Activated CD4-positive, alpha-beta T cell treated with anti-CD3 and anti-CD28 coated beads, Interleukin-10, Interleukin-2, amounts not matched to agents 100 ng/mL and 50 ng/mL, durations not matched to agents 16 hours and 8 hours (primary cell): ENCODE data around the gene ZNF594.
"Not testable (repeated sequence)": the region's sequence is repeated elsewhere in the genome, so short reads cannot be mapped to it uniquely, and the experiment has no call there.

ENCODE experiments used
- DNase-seq: peaks from one replicate; pipeline ENCODE4 v3.0.0-alpha.2; 2020

Gene ZNF594

DNA sequence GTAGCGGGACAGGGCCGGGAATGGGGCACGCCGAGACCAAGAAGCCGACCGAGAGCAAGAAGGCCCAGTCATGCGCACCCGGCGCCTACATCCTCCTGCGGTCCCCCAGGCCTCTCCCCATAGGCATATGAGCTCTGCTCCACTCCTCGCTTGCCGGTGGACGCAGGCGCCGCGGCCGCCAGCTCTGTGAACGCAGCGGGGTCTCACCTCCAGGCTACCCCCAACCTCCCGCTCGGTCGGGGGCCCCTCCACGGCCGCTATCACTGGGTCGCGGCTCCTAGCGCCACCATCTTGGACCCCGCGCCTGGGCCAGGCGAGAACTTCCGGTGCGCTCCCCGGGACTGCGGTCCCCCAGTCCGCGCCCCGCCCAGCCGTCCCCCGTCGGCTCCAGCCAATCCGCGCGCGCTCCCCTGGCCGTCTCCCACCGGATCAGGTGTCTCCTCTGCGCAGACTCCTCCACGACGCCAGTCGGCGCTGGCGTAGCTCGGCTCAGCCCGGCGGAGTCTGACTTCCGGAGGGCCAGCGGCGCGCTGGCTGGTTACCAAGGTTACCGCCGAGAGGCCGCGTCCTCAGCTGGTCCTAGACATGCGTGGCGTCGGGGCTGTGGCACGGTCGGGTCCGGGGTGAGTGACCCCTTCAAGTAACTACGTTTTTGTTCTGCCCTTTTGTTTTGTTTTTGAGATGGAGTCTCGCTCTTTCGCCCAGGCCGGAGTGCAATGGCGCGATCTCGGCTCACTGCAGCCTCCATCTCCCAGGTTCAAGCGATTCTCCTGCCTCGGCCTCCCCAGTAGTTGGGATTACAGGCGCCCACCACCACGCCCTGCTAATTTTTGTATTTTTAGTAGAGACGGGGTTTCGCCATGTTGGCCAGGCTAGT, at the start of gene ZNF594:
Gene ZNF594, minus strand, starts transcription at position 328 of the 877 bp plus-strand sequence. CDS start 7,612 bp downstream, outside the sequence.
- peak; percentile 98 for DNase-seq

DNA sequence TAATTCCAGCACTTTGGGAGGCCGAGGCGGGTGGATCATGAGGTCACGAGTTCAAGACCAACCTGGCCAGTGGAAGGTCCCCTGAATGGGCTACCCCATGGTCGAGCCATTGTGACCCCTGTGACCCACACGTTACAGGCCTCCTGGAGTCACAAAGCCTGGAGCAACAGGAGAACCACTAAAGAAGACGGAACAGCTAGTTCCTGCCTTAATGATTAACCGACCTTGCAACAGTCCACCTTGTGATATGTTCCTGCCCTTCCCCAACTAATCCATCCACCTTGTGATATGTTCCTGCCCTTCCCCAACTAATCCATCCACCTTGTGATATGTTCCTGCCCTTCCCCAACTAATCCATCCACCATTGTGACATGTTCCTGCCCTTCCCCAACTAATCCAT, 48.1 kb upstream of the ZNF594 start:
- not testable (repeated sequence) for DNase-seq

DNA sequence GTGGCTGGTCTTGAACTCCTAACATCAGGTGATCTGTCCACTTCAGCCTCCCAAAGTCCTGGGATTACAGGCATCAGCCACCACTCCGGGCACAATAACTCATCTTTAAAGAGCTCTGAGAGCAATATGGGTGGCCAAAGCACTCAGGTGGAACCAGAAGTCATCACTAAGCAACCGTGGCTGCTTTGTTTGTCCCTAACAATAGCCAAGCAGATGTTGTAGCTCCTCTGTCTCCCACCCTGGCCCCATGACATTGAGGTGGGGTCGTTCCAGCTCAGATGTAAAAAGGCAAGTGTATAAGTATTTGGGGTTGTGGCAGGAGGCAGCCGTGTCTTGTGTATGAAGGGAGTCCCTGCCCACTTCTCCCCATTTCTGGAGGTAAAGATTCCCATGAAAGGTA, 46.7 kb upstream of the ZNF594 start:
- DNase-seq, result no peak

- peak; percentile 64 for DNase-seq
Measured at GRCh38 chr17:5237541-5238016, 45.9 kb upstream of the ZNF594 start.

GRCh38 chr17:5236938-5237540, 45.4 kb upstream of the ZNF594 start:
- no peak for DNase-seq

GRCh38 chr17:5234645-5235576, 43.2 kb upstream of the ZNF594 start, which contains the start of gene SCIMP:
TSS of gene SCIMP (minus strand) at chr17:5234860. CDS start at chr17:5234755, 105 bp downstream.
- no peak for DNase-seq

DNA sequence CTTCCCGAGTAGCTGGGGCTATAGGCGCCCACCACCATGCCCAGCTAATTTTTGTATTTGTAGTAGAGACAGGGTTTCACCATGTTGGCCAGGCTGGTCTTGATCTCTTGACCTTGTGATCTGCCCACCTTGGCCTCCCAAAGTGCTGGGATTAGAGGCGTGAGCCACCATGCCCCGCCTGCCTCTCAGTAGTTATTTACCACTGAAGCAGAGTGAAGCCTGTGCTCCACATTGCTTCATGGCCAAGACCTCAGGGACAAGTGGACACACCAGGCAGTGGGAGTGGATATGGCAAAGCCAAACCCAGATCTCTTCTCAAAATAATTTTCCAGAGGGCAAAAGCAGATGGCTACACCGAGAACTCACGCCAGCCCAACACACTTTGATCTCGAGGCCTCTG, 41.8 kb upstream of the ZNF594 start:
- DNase-seq, result not testable (repeated sequence)

GRCh38 chr17:5226940-5227878, 35.5 kb upstream of the ZNF594 start:
- DNase-seq, result no peak

DNA sequence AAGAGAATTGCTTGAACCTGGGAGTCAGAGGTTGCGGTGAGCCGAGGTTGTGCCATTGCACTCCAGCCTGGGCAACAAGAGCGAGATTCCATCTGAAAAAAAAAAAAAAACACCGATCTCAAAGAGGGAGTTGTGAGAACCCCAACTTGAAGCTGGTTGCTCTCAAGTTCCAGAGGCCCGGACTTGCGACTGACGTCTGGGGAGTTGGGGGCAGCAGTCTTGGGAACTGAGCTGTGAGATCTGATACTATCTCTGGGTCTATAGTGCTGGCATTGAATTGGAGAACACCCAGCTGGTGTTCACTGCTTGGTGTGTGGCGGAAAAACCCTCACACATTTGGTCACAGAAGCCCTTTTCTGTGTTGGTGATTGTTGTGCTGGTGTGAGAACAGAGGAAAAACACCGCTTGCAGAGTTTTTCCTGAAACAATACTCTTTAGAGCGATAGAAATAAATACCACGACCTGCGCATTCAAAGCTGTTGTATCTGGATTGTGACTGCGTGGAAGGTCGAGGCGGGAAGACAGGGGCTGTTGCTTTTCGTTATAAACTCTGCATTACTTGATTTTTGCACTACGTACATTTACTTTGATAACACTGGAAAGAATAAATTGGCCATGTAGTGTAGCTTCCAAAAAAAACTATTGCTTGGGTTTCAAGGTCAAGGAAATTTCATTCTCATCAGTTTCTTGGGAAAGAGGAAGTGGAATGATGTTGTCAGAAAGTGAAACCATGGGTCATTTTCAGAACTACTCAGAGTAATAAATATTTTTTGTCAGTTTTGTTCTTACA, 34.2 kb upstream of the ZNF594 start:
- no peak for DNase-seq

GRCh38 chr17:5221912-5222311, 30.2 kb upstream of the ZNF594 start:
- not testable (repeated sequence) for DNase-seq

DNA sequence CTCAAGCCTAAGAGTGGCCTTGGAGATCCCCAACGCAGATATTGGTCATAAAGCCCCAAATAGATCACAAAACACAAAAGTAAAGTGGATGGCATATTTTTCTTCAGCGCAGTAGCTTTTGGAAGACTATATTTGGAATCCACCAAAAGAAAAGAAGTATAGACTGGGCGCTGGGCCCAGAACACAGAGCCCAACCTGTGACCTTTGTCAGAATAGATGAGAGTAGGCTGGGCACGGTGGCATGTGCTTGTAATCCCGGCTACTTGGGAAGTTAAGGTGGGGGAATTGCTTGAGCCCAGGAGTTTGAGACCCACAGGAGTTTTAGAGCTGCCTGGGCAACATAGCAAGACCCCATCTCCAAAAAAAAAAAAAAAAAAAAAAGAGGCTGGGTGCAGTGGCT, 28.4 kb upstream of the ZNF594 start:
- DNase-seq, result no peak

GRCh38 chr17:5219536-5219935, 27.9 kb upstream of the ZNF594 start:
- DNase-seq, result no peak

DNA sequence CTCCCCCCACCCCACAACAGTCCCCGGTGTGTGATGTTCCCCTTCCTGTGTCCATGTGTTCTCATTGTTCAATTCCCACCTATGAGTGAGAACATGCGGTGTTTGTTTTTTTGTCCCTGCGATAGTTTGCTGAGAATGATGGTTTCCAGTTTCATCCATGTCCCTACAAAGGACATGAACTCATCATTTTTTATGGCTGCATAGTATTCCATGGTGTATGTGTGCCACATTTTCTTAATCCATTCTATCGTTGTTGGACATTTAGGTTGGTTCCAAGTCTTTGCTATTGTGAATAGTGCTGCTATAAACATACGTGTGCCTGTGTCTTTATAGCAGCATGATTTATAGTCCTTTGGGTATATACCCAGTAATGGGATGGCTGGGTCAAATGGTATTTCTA, 25.9 kb upstream of the ZNF594 start:
- DNase-seq, result not testable (repeated sequence)

- DNase-seq, result no peak
Measured at GRCh38 chr17:5211458-5211857, 19.8 kb upstream of the ZNF594 start.

DNA sequence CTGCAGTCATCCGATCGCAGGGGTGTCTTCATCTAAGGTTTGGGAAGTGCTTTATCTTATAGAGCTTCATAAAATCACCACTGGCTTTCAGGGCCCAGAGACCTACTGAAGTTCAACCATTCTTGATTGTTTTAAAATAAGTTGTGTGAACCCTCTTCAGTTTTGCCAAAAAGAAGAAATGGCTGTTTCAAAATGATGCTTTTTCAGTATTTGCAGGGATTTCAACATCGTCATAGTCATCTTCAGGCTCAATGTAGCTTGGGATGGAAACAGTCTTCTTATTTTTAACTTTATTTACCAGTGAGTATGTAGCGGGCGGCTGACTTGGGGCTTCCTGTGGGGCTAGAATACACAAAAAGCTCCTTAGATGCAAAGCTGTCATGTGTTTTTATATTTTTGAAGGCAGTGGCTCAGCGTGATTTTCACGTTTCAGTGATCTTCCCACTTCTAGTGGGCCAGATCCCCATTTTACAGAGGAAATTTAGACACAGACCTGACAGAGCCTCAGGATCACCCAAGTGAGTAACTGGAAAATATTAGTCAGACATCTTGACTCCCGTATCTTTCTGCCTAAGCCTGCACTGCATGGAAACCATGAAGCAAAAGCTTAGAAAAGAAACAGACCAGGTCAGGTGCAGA, 19.1 kb upstream of the ZNF594 start:
- no peak for DNase-seq

DNA sequence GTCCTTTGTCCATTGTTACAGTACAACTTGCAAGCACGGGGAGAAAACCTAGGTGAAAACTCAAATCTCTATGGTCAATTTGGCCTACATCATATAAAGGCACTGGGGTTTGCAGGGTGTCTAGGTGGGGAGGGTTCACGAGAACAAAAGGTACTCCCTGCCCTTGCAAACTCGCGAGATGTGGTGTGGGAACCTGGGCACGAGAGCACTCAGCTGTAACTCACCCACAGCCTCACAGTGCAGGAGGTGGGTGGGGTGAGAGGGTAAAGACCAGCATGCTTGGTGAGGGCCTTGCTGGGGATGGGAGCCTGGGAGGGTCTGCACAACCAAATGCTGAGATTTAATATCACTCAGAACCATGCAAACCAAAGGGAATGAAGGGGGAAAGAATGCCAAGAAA, 18.4 kb upstream of the ZNF594 start:
- no peak for DNase-seq

GRCh38 chr17:5209396-5209795, 17.7 kb upstream of the ZNF594 start:
- no peak for DNase-seq

DNA sequence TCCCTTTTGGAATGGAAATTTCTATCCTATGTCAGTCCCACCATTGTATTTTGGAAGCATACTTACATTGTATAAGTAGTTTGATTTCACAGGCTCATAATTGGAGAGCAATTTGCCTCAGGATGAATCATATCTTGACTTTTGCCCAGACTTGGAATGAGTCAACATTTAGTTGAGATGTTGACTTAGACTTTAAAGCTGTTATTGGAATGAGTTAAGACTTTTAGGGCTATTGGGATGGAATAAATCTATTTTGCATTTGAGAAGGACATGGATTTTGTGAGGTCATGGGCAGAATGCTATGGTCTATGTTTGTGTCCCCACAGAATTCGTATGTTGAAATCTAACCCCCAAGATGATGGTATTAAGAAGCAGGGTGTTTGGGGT, 12.2 kb upstream of the ZNF594 start:
- DNase-seq, result peak; percentile 55

- DNase-seq, result no peak
Measured at GRCh38 chr17:5203178-5203907, 11.7 kb upstream of the ZNF594 start.

DNA sequence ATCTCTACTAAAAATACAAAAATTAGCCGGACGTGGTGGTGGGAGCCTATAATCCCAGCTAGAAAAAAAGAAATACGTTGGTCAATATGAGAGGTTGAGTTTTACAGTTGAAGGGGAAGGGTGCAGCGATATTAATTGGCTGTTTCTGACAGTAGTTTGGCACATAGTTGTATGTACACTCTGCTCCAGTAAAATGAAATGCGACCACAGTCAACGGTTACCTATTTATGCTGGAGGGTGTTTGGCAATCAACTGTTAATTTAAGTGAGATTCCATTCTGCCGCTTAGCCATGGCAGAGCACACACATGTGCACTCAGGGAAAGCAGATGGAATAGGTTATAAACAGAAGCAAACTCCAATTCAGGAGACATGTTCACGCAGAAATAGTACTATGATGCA, 9.3 kb upstream of the ZNF594 start:
- no peak for DNase-seq
